ENCODE results near the gene NIP7. TPM values are rescaled to one million over a fixed set of nuclear protein-coding genes. Genes with fewer than 3 reads are reported as not detected.

NIP7 gene
- total and polyA plus RNA-seq, 2 donors (not counting 3 experiments of a cell fraction or from before 2014, with no cell fraction given): 8.8 to 46.8 TPM

GRCh38 chr16:69321080-69321479 is 18.5 kb upstream of the NIP7 start:
- no peaks in the 10 kb centered on the region for H3K27me3 ChIP-seq (ENCODE audit: control insufficient read depth in 2 of 2, insufficient read depth in 2 of 2, low read length in 2 of 2)
- intact Hi-C loops (cut with micrococcal nuclease): no loop called here
- ChIA-PET CTCF (no interaction called here), POLR2A (no interaction called here)
- H3K9me1 ChIP-seq (replicated peaks; ENCODE audit: control insufficient read depth, extremely low read depth, insufficient read depth, low read length): no peaks in the 10 kb centered on the region
- dilution Hi-C loops (cut with MboI; ENCODE audit: extremely low pct_ligation_motif_present, low sequenced_read_pairs): no loop called here
- H3K4me2 ChIP-seq (ENCODE audit: insufficient read depth, low read length): no peak overlapping the region
- no peaks in the 10 kb centered on the region for H3K9me3 ChIP-seq (replicated peaks; ENCODE audit: control insufficient read depth, insufficient read depth, low read length)
- peaks cover 21% of the 10 kb centered on the region for H3K79me2 ChIP-seq (ENCODE audit: control insufficient read depth, insufficient read depth, low read length)
- H3K4me3 ChIP-seq (replicated peaks in 1 of 3; ENCODE audit: insufficient read depth in 1 of 3, low read depth in 1 of 3, low read length in 3 of 3): no peak overlapping the region
- TF ChIP-seq POLR2A (IDR thresholded peaks at IDR 0.05; ENCODE audit: low read depth, low read length): no peak
- TF ChIP-seq GATA2 (IDR thresholded peaks at IDR 0.05; ENCODE audit: insufficient read depth, insufficient read length, low read depth, low read length): no peak
- no peak for TF ChIP-seq POLR2AphosphoS5 (IDR thresholded peaks at IDR 0.05; ENCODE audit: insufficient read depth, low read depth, low read length)
- no peak for TF ChIP-seq CTCF (IDR thresholded peaks at IDR 0.05; ENCODE audit: extremely low read depth in 1 of 2, insufficient read depth in 1 of 2, low read depth in 1 of 2, low read length in 2 of 2)
- no peak for TF ChIP-seq MAX (IDR thresholded peaks at IDR 0.05; ENCODE audit: insufficient read depth, insufficient read length)
- TF ChIP-seq MYC (IDR thresholded peaks at IDR 0.05; ENCODE audit: low read depth, low read length): no peak
- TF ChIP-seq FOS (IDR thresholded peaks at IDR 0.05; ENCODE audit: borderline replicate concordance, insufficient read depth, low read length): no peak
- TF ChIP-seq EZH2 (IDR thresholded peaks at IDR 0.05; ENCODE audit: borderline replicate concordance, low read depth, low read length, severe bottlenecking): no peak
- no peak for TF ChIP-seq JUN (IDR thresholded peaks at IDR 0.05; ENCODE audit: borderline replicate concordance, insufficient read depth, insufficient read length, low read depth)
- H3K36me3 ChIP-seq (ENCODE audit: control insufficient read depth in 2 of 2, extremely low read depth in 1 of 2, insufficient read depth in 2 of 2, low read length in 2 of 2): peaks cover 24 to 59% of the 10 kb centered on the region in 2 experiments
- no peaks in the 10 kb centered on the region for H3K4me1 ChIP-seq (ENCODE audit: control insufficient read depth, extremely low read depth, insufficient read depth, low read length)
- no peak overlapping the region for H3K27ac ChIP-seq (ENCODE audit: insufficient read depth, low read depth, low read length)
- no peak for FAIRE-seq
- no peak overlapping the region for H3K9ac ChIP-seq (replicated peaks; ENCODE audit: extremely low read depth, insufficient read depth, low read length)
- no peak for DNase-seq (ENCODE audit: low read depth, low spot score)
- H2AFZ ChIP-seq (ENCODE audit: low read depth, low read length): no peak overlapping the region
- no peaks in the 10 kb centered on the region for H4K20me1 ChIP-seq (replicated peaks; ENCODE audit: control insufficient read depth, extremely low read depth, insufficient read depth, low read length)
- BruUV-seq (replicated peaks): no TSS peak
